Ishikawa (cell line): ENCODE measurements around the gene XDH.

Source experiments
- CEBPB ChIP-seq: IDR thresholded peaks from 2 replicates; pipeline ENCODE4 v1.6.1; 2012
- EGR1 ChIP-seq: IDR thresholded peaks from 2 replicates; pipeline ENCODE4 v1.6.1; 2012
- YY1 ChIP-seq: IDR thresholded peaks from 2 replicates; pipeline ENCODE4 v1.6.1; 2012; ENCODE audit warnings: low read depth
- TF ChIP-seq, protein P1 (sequence below): IDR thresholded peaks from 2 replicates; pipeline ENCODE4 v1.6.1; 2012; ENCODE audit warnings: low read depth, mild to moderate bottlenecking

DNA sequence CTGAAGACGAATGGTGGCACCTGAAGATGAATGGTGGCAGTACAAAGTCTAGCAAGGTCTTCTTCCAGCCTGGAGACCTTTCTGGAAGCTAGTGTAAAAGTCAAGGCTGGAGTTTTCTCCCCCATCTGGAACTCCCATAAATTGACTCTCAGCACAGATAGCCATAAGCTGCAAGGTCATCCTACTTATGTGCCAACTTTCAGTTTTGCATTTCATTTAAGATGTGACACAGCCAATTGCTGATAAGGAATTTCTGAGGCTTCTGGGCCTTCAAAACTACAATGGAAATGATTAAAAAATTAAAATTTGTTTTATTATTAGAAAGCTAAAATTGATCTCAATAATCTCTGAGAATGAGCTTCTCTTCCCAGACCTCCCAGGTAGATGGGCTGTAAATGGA is 10.2 kb downstream of the XDH start:
- TF ChIP-seq YY1: no peak
- TF ChIP-seq, protein P1, sequence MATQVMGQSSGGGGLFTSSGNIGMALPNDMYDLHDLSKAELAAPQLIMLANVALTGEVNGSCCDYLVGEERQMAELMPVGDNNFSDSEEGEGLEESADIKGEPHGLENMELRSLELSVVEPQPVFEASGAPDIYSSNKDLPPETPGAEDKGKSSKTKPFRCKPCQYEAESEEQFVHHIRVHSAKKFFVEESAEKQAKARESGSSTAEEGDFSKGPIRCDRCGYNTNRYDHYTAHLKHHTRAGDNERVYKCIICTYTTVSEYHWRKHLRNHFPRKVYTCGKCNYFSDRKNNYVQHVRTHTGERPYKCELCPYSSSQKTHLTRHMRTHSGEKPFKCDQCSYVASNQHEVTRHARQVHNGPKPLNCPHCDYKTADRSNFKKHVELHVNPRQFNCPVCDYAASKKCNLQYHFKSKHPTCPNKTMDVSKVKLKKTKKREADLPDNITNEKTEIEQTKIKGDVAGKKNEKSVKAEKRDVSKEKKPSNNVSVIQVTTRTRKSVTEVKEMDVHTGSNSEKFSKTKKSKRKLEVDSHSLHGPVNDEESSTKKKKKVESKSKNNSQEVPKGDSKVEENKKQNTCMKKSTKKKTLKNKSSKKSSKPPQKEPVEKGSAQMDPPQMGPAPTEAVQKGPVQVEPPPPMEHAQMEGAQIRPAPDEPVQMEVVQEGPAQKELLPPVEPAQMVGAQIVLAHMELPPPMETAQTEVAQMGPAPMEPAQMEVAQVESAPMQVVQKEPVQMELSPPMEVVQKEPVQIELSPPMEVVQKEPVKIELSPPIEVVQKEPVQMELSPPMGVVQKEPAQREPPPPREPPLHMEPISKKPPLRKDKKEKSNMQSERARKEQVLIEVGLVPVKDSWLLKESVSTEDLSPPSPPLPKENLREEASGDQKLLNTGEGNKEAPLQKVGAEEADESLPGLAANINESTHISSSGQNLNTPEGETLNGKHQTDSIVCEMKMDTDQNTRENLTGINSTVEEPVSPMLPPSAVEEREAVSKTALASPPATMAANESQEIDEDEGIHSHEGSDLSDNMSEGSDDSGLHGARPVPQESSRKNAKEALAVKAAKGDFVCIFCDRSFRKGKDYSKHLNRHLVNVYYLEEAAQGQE: no peak
- TF ChIP-seq CEBPB: no peak
- TF ChIP-seq EGR1: no peak
